GM19099 (cell line): Measurements from ENCODE around the gene MRPL39.

Experiments
- POLR2A ChIP-seq: IDR thresholded peaks from 3 replicates; pipeline ENCODE4 v1.6.1; 2011; ENCODE audit warnings: low read depth; ENCODE audit not compliant: insufficient read length; ENCODE audit errors: extremely low read depth

Gene MRPL39

GRCh38 chr21:25563361-25564116, 43.7 kb downstream of the MRPL39 start:
- TF ChIP-seq POLR2A = no peak

- TF ChIP-seq POLR2A = no peak
These were observed 44.6 kb downstream of the MRPL39 start for GRCh38 chr21:25562660-25563059.

GRCh38 chr21:25561668-25562641, 45.3 kb downstream of the MRPL39 start:
- no peak for TF ChIP-seq POLR2A

- no peak for TF ChIP-seq POLR2A
These were observed 46.4 kb downstream of the MRPL39 start for GRCh38 chr21:25560891-25561290.

GRCh38 chr21:25560271-25560685, 47.0 kb downstream of the MRPL39 start:
- TF ChIP-seq POLR2A = no peak

- no peak for TF ChIP-seq POLR2A
These were observed 47.5 kb downstream of the MRPL39 start for GRCh38 chr21:25559746-25560145.

- TF ChIP-seq POLR2A = no peak
These were observed 49.2 kb downstream of the MRPL39 start for GRCh38 chr21:25558123-25558522.

- no peak for TF ChIP-seq POLR2A
These were observed 50.1 kb downstream of the MRPL39 start for GRCh38 chr21:25557180-25557579.

GRCh38 chr21:25556091-25556490, 51.2 kb downstream of the MRPL39 start:
- no peak for TF ChIP-seq POLR2A

- TF ChIP-seq POLR2A = no peak
These were observed 51.8 kb downstream of the MRPL39 start for GRCh38 chr21:25555492-25555891.

- TF ChIP-seq POLR2A = no peak
These were observed 54.4 kb downstream of the MRPL39 start for GRCh38 chr21:25552856-25553255.

GRCh38 chr21:25551569-25551968, 55.7 kb downstream of the MRPL39 start:
- no peak for TF ChIP-seq POLR2A

GRCh38 chr21:25550352-25551120, 56.7 kb downstream of the MRPL39 start:
- no peak for TF ChIP-seq POLR2A

- TF ChIP-seq POLR2A = no peak
These were observed 66.2 kb downstream of the MRPL39 start for GRCh38 chr21:25541042-25541441.

GRCh38 chr21:25539606-25540005, 67.7 kb downstream of the MRPL39 start:
- TF ChIP-seq POLR2A = no peak
